GM21717 (cell line): Measurements from ENCODE around the gene RIOK3.
"Not testable (repeated sequence)": the region's sequence is repeated elsewhere in the genome, so short reads cannot be mapped to it uniquely, and the experiment has no call there.

Source experiments
- ATAC-seq: cut with Tn5 transposase; IDR thresholded peaks from one replicate; pipeline ENCODE4 v1.9.1; 2021; ENCODE audit warnings: mild to moderate bottlenecking, moderate library complexity; ENCODE audit not compliant: unreplicated experiment

The RIOK3 gene

GRCh38 chr18:23452728-23453679 lies at the start of gene RIOK3:
RIOK3 (plus strand) TSS chr18:23453287; CDS start chr18:23453440, 153 bp downstream.
- ATAC-seq, result peak; percentile 93

- ATAC-seq, result no peak
These were observed 49.8 kb upstream of the RIOK3 start for GRCh38 chr18:23403310-23403709.

GRCh38 chr18:23405636-23406035 lies 47.5 kb upstream of the RIOK3 start:
- no peak for ATAC-seq

GRCh38 chr18:23406271-23406787 lies 46.8 kb upstream of the RIOK3 start:
- ATAC-seq, result no peak

- ATAC-seq, result no peak
These were observed 40.6 kb upstream of the RIOK3 start for GRCh38 chr18:23412351-23412964.

- no peak for ATAC-seq
These were observed 37.6 kb upstream of the RIOK3 start for GRCh38 chr18:23415515-23415914.

DNA sequence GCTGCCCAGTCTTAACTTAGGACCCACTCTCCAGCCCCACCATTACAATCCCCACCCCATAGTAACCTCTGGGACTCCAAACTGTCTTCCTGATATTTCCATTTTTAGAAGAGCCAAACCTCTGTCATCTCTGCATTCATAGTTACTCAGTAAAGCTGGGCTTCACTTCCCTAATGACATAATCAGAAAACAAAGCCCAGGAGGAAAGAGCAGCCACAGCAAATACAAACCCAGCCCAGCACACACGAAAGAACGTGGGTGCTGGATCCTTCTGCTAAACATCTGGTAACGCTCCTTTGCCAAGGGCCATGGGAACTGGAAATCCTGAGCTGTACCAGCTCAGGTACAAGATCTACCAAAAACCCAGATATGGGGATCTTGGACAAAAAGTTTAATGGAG lies 36.8 kb upstream of the RIOK3 start:
- no peak for ATAC-seq

GRCh38 chr18:23421277-23421676 lies 31.8 kb upstream of the RIOK3 start:
- no peak for ATAC-seq

- ATAC-seq, result peak; percentile 96
These were observed 30.2 kb upstream of the RIOK3 start for GRCh38 chr18:23422751-23423418.

GRCh38 chr18:23424616-23425015 lies 28.5 kb upstream of the RIOK3 start:
- ATAC-seq, result no peak

DNA sequence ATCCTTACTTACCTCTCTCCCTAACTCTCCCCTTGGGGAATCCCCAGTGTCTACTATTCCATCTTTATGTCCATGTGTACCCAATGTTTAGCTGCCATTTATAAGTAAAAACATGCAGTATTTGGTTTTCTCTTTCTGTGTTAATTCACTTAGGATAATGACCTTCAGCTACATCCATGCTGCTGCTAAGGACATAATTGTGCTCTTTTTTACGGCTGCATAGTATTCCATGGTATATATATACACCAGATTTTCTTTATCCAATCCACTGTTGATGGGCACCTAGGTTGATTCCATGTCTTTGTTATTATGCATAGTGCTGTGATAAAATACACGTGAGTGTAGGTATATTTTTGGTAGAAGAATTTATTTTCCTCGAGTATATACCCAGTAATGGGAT lies 24.3 kb upstream of the RIOK3 start:
- ATAC-seq, result no peak

DNA sequence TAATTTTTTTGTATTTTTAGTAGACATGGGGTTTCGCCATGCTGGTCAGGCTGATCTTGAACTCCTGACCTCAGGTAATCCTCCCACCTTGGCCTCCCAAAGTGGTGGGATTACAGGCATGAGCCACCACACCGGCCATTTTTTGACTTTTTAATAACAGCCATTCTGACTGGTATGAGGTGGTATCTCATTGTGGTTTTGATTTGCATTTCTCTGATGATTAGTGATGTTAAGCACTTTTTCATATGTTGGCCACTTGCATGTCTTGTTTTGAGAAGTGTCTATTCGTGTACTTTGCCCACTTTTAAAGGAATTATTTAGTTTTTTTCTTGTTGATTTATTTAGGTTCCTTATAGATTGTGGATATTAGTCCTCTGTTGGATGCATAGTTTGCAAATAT lies 23.5 kb upstream of the RIOK3 start:
- not testable (repeated sequence) for ATAC-seq

- ATAC-seq, result no peak
These were observed 19.7 kb upstream of the RIOK3 start for GRCh38 chr18:23433360-23433759.

DNA sequence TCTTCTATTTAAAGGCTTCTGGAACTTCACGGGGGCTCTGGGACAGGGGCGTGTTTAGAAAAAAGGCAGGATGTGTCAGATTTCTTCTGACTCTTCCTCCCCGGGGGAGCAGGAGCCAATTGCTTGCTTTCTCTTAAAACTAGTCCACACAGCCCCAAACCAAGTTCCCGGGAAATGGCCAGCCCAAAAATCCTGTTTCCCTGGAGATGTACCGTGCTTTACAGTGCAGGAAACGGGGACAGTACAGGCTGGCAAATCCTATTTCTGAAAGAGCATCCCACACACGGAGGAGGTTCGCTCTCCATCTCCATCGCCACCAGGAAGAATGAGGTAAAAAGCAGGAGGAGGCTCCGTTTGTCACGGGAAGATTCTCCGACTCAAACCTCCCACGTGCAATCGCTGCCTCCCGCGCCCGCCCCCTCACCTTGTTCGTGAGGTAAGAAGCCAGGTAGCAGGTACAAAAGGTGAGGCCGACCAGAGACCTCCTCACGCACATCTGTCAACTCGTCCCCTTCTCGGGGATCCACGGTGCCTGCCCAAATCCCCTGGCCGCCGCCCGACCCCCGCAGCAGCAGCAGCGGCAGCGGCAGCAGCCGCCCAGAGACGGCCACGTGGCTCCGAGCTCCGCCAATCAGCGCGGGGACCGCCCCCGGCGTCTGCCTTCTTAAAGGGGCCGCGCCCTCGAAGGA lies 15.6 kb upstream of the RIOK3 start:
- ATAC-seq, result peak; percentile 91

DNA sequence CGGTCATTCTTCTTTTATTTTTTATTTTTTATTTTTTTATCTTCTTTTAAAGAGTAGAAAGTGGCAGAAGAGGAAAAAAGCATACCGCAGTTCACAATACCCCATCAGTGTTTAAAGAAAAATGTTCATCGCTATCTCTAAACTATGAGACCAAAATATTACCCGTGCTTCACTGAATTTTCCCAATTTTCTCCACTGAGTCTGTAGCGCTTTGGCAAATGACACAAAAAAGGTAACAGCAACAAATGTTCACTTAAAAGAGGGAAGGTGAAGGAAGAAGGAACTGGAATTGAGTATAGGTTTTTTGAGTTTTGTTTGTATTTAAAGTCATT lies 15.1 kb upstream of the RIOK3 start:
- no peak for ATAC-seq

DNA sequence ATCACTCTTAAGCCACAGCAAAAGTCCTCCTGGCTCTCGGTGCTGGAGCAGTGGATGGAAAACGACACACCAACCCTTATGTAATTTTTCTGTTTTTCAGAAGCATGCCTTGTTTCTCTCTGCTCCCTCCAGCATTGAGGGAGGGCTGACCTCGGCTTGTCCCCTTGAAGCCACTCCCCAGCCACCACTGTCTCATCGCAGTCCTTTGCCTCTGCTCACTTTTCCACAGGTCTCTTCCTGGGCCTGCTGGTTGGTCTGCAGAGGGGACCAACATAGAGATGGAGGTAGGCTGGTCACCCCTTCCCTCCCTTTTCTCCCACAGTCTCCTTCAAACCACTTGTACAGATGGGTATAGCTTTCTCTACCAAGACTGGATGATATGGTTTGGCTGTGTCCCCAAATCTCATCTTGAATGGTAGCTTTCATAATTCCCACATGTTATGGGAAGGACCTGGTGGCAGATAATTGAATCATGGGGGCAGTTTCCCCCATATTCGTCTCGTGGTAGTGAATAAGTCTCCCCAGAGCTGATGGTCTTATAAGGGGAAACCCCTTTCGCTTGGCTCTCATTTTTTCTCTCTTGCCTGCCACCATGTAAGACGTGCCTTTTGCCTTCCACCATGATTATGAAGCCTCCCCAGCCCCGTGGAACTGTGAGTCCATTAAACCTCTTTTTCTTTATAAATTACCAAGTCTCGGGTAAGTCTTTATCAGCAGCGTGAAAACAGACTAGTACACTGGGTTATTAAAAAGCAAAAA lies 14.3 kb upstream of the RIOK3 start:
- no peak for ATAC-seq

DNA sequence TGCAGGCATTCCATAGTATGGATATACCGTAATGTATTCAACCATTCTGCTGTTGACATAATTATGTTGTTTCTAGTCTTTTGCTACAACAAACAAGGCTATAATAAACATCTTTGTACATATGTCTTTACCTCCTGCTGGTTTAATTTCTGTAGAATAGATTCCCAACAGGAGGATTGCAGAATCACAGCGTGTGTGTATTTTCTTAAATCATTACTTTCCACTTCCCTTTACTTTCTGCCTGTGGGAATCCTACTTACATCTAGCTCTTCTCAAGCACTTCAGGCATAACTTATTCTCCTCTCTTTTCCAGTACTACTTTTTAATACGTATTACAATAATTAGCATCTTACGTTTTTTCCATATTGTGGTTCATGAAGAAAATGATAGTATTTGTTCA lies 13.0 kb upstream of the RIOK3 start:
- no peak for ATAC-seq

- no peak for ATAC-seq
These were observed 10.1 kb upstream of the RIOK3 start for GRCh38 chr18:23442958-23443357.

DNA sequence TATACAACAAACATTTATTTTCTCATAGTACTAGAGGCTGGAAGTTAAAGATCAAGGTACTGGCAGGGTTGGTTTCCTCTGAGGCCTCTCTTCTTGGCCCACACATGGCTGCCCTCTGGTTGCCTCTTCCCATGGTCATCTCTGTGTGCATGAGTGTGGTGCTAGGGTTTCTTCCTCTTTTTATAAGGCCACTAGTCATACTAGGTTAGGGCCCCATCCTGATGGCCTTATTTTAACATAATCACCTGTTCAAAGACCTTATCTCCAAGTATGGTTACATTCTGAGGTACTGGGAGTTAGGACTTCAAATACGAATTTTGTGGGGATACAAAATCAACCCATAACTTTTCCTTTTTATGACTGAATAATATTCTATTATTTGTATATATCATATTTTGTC lies 4.8 kb upstream of the RIOK3 start:
- no peak for ATAC-seq

DNA sequence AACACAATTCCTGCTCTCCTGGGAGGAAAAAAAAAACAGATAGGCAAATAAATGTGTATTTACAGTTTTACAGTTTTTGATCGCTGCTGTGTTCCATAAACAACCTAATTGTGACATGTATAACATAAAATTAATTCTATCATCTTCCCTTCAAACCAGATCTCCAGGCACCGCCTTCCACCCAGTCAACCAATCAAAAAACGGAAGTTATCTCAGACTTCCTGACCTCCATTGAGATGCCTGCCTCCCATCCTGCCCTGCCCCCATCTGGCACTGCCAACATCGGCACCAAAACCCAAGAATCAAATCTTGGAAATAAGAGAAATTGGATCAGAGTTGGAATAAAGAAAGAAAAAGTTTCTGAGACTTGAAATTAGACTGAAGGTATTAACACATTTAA lies 3.1 kb upstream of the RIOK3 start:
- no peak for ATAC-seq
